Mucosa of rectum (tissue), 2 donors: Measurements from ENCODE around the gene UBA1.

ENCODE experiments used
- H3K27ac ChIP-seq, 2 donors: one replicate each; pipeline ENCODE4 v1.7.0; 2013; ENCODE audit warnings: inconsistent platforms in 2 of 2, low read depth in 2 of 2, low read length in 2 of 2
- H3K27me3 ChIP-seq, 2 donors: one replicate each; pipeline ENCODE4 v1.7.0; 2013; ENCODE audit warnings: low read length in 2 of 2; ENCODE audit not compliant: control insufficient read depth in 2 of 2, insufficient read depth in 2 of 2
- H3K36me3 ChIP-seq, 2 donors: one replicate each; pipeline ENCODE4 v1.7.0; 2013; ENCODE audit warnings: low read length in 2 of 2; ENCODE audit not compliant: control insufficient read depth in 2 of 2, insufficient read depth in 2 of 2
- H3K4me1 ChIP-seq, 2 donors: one replicate each; pipeline ENCODE4 v1.7.0; 2013; ENCODE audit warnings: low read length in 2 of 2, mild to moderate bottlenecking in 1 of 2; ENCODE audit not compliant: control insufficient read depth in 2 of 2, insufficient read depth in 2 of 2
- H3K4me3 ChIP-seq, 2 donors: one replicate each; pipeline ENCODE4 v1.7.0; 2013; ENCODE audit warnings: low read length in 2 of 2
- H3K9ac ChIP-seq, 2 donors: one replicate each; pipeline ENCODE4 v1.7.0; 2013; ENCODE audit warnings: low read length in 2 of 2, low read depth in 1 of 2, mild to moderate bottlenecking in 1 of 2
- H3K9me3 ChIP-seq, 2 donors: one replicate each; pipeline ENCODE4 v1.7.0; 2013; ENCODE audit warnings: low read length in 2 of 2; ENCODE audit not compliant: control insufficient read depth in 2 of 2
- donor health status: healthy.
- donor health status: Normal muscosa, but diverticular disease.

The UBA1 gene

GRCh38 chrX:47228550-47229270 is 35.1 kb downstream of the UBA1 start:
- H3K36me3 ChIP-seq: peaks cover 44 to 46% of the 10 kb centered on the region in 2 donors
- H3K9ac ChIP-seq: no peak overlapping the region
- peaks cover 2% of the 10 kb centered on the region in 2 donors for H3K27me3 ChIP-seq
- H3K4me1 ChIP-seq: peaks cover 0 to 4% of the 10 kb centered on the region in 2 donors
- H3K9me3 ChIP-seq: no peaks in the 10 kb centered on the region
- no peak overlapping the region for H3K27ac ChIP-seq
- no peak overlapping the region for H3K4me3 ChIP-seq

- H3K36me3 ChIP-seq: peaks cover 37 to 39% of the 10 kb centered on the region in 2 donors
- H3K9ac ChIP-seq: no peak overlapping the region
- peaks cover 0 to 4% of the 10 kb centered on the region in 2 donors for H3K4me1 ChIP-seq
- H3K27me3 ChIP-seq: peaks cover 2% of the 10 kb centered on the region in 2 donors
- no peak overlapping the region for H3K27ac ChIP-seq
- no peak overlapping the region for H3K4me3 ChIP-seq
- no peaks in the 10 kb centered on the region for H3K9me3 ChIP-seq
Measured at GRCh38 chrX:47229427-47229826, 35.8 kb downstream of the UBA1 start.

- Histone ChIP-seq H3K27ac (no peak overlapping the region), H3K9ac (no peak overlapping the region), H3K27me3 (peaks cover 2% of the 10 kb centered on the region in 2 donors), H3K4me1 (peaks cover 0 to 4% of the 10 kb centered on the region in 2 donors), H3K9me3 (no peaks in the 10 kb centered on the region), H3K36me3 (peaks cover 28 to 32% of the 10 kb centered on the region in 2 donors), H3K4me3 (no peak overlapping the region)
Measured at GRCh38 chrX:47230136-47230868, 36.7 kb downstream of the UBA1 start.

GRCh38 chrX:47231167-47231566 is 37.5 kb downstream of the UBA1 start:
- H3K27me3 ChIP-seq: peaks cover 2% of the 10 kb centered on the region in 2 donors
- H3K36me3 ChIP-seq: peaks cover 19 to 23% of the 10 kb centered on the region in 2 donors
- H3K4me3 ChIP-seq: no peak overlapping the region
- H3K27ac ChIP-seq: no peak overlapping the region
- peaks cover 0 to 4% of the 10 kb centered on the region in 2 donors for H3K4me1 ChIP-seq
- no peaks in the 10 kb centered on the region for H3K9me3 ChIP-seq
- no peak overlapping the region for H3K9ac ChIP-seq

- H3K4me3 ChIP-seq: peak overlapping the region; percentile 75 to 78
Measured at GRCh38 chrX:47232197-47232802, 38.7 kb downstream of the UBA1 start.

GRCh38 chrX:47232803-47233332 is 39.2 kb downstream of the UBA1 start, which contains the start of gene USP11:
Gene USP11, plus strand, starts transcription at chrX:47233009. Its CDS starts 35 bp downstream, at chrX:47233044.
- H3K27ac ChIP-seq: peak within 1 kb of the TSS; percentile 96 to 98
- H3K4me3 ChIP-seq: peak within 1 kb of the TSS; percentile 75 to 78
- peaks cover 9% of the 10 kb centered on the region in 2 donors for H3K36me3 ChIP-seq
- peaks cover 0 to 4% of the 10 kb centered on the region in 2 donors for H3K4me1 ChIP-seq
- peak within 1 kb of the TSS; percentile 83 to 91 for H3K9ac ChIP-seq
- H3K27me3 ChIP-seq: peaks cover 2 to 5% of the 10 kb centered on the region in 2 donors
- H3K9me3 ChIP-seq: no peaks in the 10 kb centered on the region

More at GRCh38 chrX:47232197-47232802, 38.7 kb downstream of the UBA1 start:
- peak overlapping the region; percentile 76 to 91 for H3K9ac ChIP-seq
- peaks cover 0 to 4% of the 10 kb centered on the region in 2 donors for H3K4me1 ChIP-seq
- peaks cover 10 to 12% of the 10 kb centered on the region in 2 donors for H3K36me3 ChIP-seq
- H3K9me3 ChIP-seq: no peaks in the 10 kb centered on the region
- H3K27me3 ChIP-seq: peaks cover 2 to 5% of the 10 kb centered on the region in 2 donors
- H3K27ac ChIP-seq: peak overlapping the region; percentile 96 to 98

GRCh38 chrX:47233333-47234113 is 39.9 kb downstream of the UBA1 start:
- peak overlapping the region; percentile 96 to 98 for H3K27ac ChIP-seq
- H3K27me3 ChIP-seq: peaks cover 2 to 5% of the 10 kb centered on the region in 2 donors
- H3K9ac ChIP-seq: peak overlapping the region; percentile 83 to 91
- peak overlapping the region; percentile 75 to 78 for H3K4me3 ChIP-seq
- H3K36me3 ChIP-seq: peaks cover 5% of the 10 kb centered on the region in 2 donors
- H3K4me1 ChIP-seq: peaks cover 0 to 4% of the 10 kb centered on the region in 2 donors
- H3K9me3 ChIP-seq: no peaks in the 10 kb centered on the region

GRCh38 chrX:47234583-47234982 is 41.0 kb downstream of the UBA1 start:
- peaks cover 0 to 4% of the 10 kb centered on the region in 2 donors for H3K4me1 ChIP-seq
- H3K4me3 ChIP-seq: peak overlapping the region in 1 of 2 donors; percentile 78
- H3K9me3 ChIP-seq: no peaks in the 10 kb centered on the region
- H3K27ac ChIP-seq: no peak overlapping the region
- no peak overlapping the region for H3K9ac ChIP-seq
- peaks cover 2 to 5% of the 10 kb centered on the region in 2 donors for H3K27me3 ChIP-seq
- H3K36me3 ChIP-seq: no peaks in the 10 kb centered on the region

- Histone ChIP-seq H3K9me3 (no peaks in the 10 kb centered on the region), H3K36me3 (peaks cover 2 to 9% of the 10 kb centered on the region in 2 donors), H3K4me1 (peaks cover 0 to 4% of the 10 kb centered on the region in 2 donors), H3K4me3 (no peak overlapping the region), H3K9ac (no peak overlapping the region), H3K27me3 (peaks cover 3 to 7% of the 10 kb centered on the region in 2 donors), H3K27ac (peak overlapping the region in 1 of 2 donors; percentile 6)
Measured at GRCh38 chrX:47235691-47236103, 42.1 kb downstream of the UBA1 start.
